ENCODE results near the gene SLC36A1.
"Not testable (repeated sequence)": the region's sequence is repeated elsewhere in the genome, so short reads cannot be mapped to it uniquely, and the experiment has no call there.

The SLC36A1 gene

DNA sequence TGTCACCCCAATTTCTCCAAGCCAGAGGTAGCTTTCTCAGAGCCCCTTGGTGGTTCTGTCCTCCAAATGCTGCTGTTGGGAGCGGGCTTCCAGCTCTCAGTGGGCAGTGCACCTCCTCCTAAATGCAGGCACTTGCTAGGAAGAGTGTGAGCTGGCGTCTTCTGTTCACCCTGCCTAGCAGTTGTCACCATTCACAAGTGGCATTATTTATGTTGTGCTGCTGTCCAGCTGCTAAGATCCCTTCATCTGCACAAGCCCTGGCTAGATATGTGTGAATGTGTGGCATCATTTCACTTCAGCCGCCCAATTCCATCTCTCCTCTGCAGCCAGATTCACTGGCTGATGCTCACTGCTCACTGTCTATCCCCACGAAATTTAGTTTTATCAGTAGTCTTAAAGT lies 43.7 kb downstream of the SLC36A1 start:
- no peak for DNase-seq

GRCh38 chr5:151492729-151493128 lies 45.3 kb downstream of the SLC36A1 start:
- DNase-seq = no peak

DNA sequence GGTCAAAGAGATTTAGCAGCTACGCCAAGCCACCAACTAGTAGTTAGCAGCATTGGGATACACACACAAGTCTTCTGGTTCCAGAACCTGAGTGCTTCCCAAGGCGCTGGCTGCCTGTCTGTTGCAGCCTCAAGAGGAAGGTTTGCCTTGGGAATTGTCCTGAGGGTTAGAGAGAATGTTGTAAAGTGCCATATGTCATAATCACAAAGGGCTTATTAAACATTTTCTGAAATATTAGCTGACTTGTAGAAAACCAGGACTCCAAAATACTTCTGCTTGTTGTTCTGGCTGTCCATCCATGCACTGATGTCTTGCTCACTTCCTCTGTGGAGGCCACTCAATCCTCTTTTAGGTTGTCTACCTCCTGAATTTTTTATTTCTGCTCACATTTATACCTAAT lies 46.3 kb downstream of the SLC36A1 start:
- no peak for DNase-seq

DNA sequence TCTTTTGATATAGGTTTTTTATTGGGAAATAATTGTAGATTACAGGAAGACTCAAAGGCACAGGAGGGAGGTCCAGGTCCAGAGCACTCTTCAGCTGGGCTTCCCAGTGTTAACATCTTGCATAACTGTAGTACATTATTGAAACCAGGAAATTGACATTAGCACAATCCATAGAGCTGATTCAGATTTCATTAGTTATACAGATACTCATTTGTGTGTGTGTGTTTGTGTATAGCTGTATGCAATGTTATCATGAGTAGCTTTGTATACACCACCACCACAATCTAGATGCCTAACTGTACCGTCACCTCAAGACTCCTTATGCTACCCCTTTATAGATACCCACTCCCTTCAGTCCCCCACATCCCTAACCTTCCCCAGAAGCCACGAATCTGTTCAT lies 47.9 kb downstream of the SLC36A1 start:
- DNase-seq = no peak

DNA sequence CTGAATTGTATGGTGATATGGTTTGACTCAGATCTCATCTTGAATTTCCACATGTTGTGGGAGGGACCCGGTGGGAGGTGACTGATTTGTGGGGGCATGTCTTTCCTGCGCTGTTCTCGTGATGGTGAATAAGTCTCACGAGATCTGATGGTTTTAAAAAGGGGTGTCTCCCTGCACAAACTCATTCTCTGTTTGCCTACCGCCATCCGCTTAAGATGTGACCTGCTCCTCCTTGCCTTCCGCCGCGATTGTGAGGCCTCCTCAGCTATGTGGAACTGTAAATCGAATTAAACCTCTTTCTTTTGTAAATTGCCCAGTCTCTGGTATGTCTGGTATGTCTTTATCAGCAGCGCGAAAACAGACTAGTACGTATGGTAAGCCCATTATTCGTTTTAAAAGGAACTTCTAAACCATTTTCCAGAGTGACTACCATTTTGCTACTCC lies 48.7 kb downstream of the SLC36A1 start:
- DNase-seq = no peak

DNA sequence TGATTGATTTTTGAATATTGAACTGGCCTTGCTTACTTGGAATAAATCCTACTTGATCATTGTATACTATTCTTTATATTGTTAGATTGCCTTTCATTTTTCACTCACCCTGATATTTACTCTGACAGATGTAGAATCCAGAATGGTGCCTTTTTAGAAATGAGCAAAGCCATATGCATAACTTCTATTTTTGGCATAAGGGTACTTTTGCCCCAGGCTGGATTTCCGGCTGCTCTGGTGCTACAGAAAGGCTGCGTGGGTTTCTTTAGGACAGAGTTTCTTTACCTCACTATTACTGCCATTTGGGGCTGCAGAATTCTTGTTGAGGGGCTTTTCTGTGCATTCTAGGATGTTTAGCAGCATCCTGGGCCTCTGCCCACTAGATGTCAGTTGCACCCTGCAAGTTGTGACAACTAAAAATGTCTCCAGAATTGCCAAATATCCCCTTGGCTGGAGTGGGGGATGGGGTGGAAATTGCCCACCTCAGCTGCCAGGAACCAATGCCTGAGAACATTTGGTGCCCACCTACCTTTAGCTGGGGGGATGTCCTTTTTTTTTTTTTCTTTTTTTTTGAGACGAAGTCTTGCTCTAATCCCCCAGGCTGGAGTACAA lies 50.1 kb downstream of the SLC36A1 start:
- DNase-seq = no peak

- DNase-seq = no peak
Measured at GRCh38 chr5:151498395-151499155, 51.2 kb downstream of the SLC36A1 start.

GRCh38 chr5:151499501-151500035 lies 52.2 kb downstream of the SLC36A1 start:
- DNase-seq = no peak

- no peak for DNase-seq
Measured at GRCh38 chr5:151504006-151504405, 56.6 kb downstream of the SLC36A1 start.

DNA sequence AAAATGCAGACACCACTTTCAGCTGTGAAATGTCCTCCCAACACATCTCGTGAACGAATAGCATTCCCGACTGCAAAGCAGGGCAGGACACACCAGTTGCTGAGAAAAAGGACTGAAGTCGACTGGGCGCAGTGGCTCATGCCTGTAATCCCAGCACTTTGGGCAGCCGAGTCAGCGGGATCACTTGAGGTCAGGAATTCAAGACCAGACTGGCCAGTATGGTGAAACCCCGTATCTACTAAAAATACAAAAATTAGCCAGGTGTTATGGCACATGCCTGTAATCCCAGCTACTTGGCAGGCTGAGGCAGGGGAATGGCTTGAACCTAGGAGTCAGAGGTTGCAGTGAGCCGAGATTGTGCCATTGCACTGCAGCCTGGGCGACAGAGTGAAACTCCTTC lies 60.9 kb downstream of the SLC36A1 start:
- DNase-seq = not testable (repeated sequence)

- DNase-seq = no peak
Measured at GRCh38 chr5:151509231-151509630, 61.8 kb downstream of the SLC36A1 start.

DNA sequence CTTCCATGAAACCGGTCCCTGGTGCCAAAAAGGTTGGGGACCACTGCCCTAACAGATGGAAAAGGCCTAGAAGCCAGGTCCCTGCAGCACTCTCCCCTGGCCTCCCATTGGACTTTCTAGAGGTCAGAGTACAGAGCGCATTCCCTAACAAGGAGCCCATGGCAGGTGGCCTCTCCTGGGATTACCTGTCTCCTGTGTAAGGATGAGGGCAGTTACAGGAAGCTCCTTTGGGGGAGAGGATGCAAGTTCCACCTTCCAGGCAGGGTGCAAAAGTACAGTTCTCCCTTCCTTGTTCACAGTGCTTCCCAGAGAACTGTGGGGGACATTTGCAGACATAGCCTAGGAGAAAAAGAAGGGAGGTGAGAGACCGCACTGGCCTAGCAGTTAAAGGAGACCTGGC lies 62.4 kb downstream of the SLC36A1 start:
- no peak for DNase-seq

DNA sequence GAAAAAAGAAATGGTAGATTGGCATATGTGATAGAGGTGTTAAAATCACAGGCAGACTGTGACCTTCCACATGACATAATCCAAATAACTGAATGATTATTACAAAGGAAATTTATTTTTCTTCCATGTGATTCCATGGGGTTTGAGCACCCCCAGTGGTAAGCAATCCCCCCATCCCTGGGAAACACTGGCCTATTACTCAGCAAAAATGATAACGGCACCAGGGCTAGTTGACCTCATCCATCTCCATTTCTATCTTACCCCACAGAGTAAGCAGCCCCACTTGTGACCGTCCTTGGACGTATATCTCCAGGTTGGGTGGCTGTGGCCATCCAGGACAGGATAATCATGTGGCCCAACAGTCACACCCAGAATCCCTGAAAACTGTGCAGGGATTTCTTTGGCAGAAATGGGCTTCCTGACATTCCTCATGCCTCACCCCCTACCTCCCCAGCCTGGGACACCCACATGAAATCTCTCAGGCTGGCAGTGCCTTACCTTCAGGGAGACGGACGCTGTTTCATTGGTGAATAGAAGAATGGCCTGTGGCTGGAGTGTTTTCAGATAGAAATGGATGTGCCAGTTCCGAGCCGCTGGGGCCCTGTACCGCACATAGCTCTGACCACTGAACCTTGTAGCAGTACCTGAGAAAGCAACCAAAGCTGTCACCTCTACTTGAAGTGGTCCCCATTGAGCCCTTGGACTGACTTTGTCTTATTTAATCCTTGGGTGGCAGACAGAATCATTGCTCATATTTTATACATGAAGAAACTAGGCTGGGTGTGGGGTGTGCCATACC lies 69.9 kb downstream of the SLC36A1 start:
- no peak for DNase-seq

GRCh38 chr5:151520294-151520693 lies 72.9 kb downstream of the SLC36A1 start:
- no peak for DNase-seq

- no peak for DNase-seq
Measured at GRCh38 chr5:151522226-151522625, 74.8 kb downstream of the SLC36A1 start.

GRCh38 chr5:151523335-151523734 lies 75.9 kb downstream of the SLC36A1 start:
- DNase-seq = peak; percentile 19

DNA sequence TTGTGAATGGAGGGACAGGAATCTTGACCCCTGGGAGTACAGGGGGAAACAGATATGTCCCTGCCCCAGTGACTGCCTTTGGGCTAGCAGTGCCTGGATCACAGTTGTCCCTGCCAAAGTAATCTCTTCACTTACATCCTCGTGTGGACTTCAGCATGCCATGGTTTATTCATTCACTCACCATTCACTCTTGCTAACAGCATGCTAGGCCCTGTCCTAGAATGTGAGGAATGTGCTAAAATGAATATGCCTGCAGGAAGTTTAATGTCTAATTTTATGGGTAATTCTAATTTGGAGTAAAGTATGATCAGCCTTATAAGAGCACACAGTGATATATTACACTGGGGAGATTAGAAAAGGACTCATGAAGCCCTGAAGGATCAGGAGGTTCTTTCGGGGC lies 80.8 kb downstream of the SLC36A1 start:
- no peak for DNase-seq

DNA sequence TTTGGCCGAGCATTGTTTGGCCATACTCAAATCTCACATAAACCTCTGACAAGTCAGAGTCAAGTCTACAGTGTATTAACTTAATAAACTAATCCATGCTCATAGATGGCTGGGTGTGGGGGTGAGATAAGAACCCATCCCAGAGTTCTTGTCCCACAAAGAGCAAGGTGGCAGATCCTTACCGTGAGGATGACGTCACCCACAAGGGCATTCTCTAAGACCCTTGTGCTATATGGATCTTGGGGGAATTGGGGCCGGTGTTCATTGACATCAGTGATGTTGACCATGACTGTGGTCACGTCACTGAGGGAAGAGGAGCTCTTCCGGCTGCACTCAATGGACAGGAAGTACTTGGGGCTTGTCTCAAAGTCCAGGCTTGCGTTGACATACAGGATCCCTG lies 81.6 kb downstream of the SLC36A1 start:
- DNase-seq = no peak

DNA sequence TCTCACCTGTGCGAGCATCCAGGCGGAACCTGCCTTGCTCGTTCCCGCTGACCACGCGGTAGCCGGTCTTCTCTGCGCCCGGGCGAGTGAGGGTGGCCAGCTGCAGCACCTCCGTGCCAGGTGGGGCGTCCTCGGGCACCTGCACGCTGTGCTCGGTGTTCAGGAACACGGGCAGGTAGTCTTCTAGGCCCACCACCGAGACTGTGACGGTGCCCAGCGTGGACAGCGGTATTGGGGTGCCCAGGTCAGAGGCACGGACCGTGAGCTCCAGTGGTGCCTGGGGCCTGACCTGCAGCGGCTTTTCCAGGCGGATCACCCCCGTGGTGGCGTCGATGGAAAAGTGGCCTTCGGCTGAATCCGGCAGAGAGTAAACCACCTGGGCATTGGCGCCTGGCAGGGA lies 84.2 kb downstream of the SLC36A1 start:
- DNase-seq = no peak

- no peak for DNase-seq
Measured at GRCh38 chr5:151532416-151532815, 85.0 kb downstream of the SLC36A1 start.

GRCh38 chr5:151534350-151534749 lies 86.9 kb downstream of the SLC36A1 start:
- DNase-seq = no peak

GRCh38 chr5:151537044-151537443 lies 89.6 kb downstream of the SLC36A1 start:
- DNase-seq = no peak

DNA sequence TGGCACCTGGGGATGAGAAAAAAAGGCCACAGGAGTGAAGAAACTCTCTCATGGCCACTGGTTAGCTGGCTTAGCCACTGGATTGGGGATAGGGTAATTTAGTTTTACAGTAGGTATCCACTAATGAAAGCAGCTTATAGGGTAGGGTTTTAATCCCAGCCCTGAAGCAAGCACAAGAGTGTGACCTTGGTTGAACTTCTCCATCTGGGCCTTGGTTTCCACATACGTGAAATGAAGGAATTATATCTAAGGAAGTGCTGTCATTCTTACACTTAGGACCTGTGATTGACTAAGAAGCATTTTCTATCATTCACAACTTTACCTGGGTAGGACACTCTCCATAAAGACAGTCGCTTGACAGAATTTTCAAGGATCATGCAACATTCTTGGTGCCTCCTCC lies 94.2 kb downstream of the SLC36A1 start:
- no peak for DNase-seq
